HG03064 (cell line): ENCODE data around the gene TENM3.
A peak's percentile ranks its signal among the peaks of the same experiment; 100 is the strongest.

Source experiments
- ATAC-seq: cut with Tn5 transposase; IDR thresholded peaks from one replicate; pipeline ENCODE4 v1.9.1; 2021; ENCODE audit warnings: low read depth; ENCODE audit not compliant: unreplicated experiment

Gene TENM3

GRCh38 chr4:182492423-182492822, 249.2 kb downstream of the TENM3 start:
- peak; percentile 47 for ATAC-seq

GRCh38 chr4:182493377-182493776, 250.2 kb downstream of the TENM3 start:
- no peak for ATAC-seq

- no peak for ATAC-seq
Measured at GRCh38 chr4:182494103-182494502, 250.9 kb downstream of the TENM3 start.

- no peak for ATAC-seq
Measured at GRCh38 chr4:182495031-182495430, 251.8 kb downstream of the TENM3 start.

- ATAC-seq, result no peak
Measured at GRCh38 chr4:182495645-182496385, 252.6 kb downstream of the TENM3 start.

- ATAC-seq, result no peak
Measured at GRCh38 chr4:182496408-182496807, 253.2 kb downstream of the TENM3 start.

GRCh38 chr4:182502064-182502463, 258.9 kb downstream of the TENM3 start:
- no peak for ATAC-seq

- ATAC-seq, result no peak
Measured at GRCh38 chr4:182504463-182504862, 261.3 kb downstream of the TENM3 start.

- no peak for ATAC-seq
Measured at GRCh38 chr4:182507805-182508204, 264.6 kb downstream of the TENM3 start.

GRCh38 chr4:182510836-182511235, 267.6 kb downstream of the TENM3 start:
- ATAC-seq, result no peak

- peak; percentile 62 for ATAC-seq
Measured at GRCh38 chr4:182513587-182514291, 270.5 kb downstream of the TENM3 start.

GRCh38 chr4:182518421-182518820, 275.2 kb downstream of the TENM3 start:
- no peak for ATAC-seq

GRCh38 chr4:182519528-182519927, 276.3 kb downstream of the TENM3 start:
- ATAC-seq, result no peak

GRCh38 chr4:182521011-182521410, 277.8 kb downstream of the TENM3 start:
- ATAC-seq, result no peak

- no peak for ATAC-seq
Measured at GRCh38 chr4:182528819-182529218, 285.6 kb downstream of the TENM3 start.

GRCh38 chr4:182530451-182530850, 287.2 kb downstream of the TENM3 start:
- no peak for ATAC-seq

- ATAC-seq, result no peak
Measured at GRCh38 chr4:182531555-182532162, 288.5 kb downstream of the TENM3 start.

GRCh38 chr4:182532441-182532840, 289.2 kb downstream of the TENM3 start:
- ATAC-seq, result no peak

GRCh38 chr4:182533964-182534363, 290.8 kb downstream of the TENM3 start:
- no peak for ATAC-seq

GRCh38 chr4:182536221-182536811, 293.1 kb downstream of the TENM3 start:
- ATAC-seq, result no peak
